Transverse colon (tissue), 4 donors: ENCODE data around the gene BMP7.

Experiments
- POLR2A ChIP-seq: fragments of 450-650 bp; IDR thresholded peaks from one replicate; pipeline ENCODE4 v1.6.1; 2016; ENCODE audit warnings: antibody characterized with exemption, mild to moderate bottlenecking, moderate library complexity
- POLR2AphosphoS5 ChIP-seq, 3 donors: sonication (generic); formaldehyde crosslinking; IDR thresholded peaks; one replicate each; pipeline ENCODE4 v1.6.1; 2016; ENCODE audit warnings: antibody characterized with exemption in 3 of 3
- TF ChIP-seq, protein P1 (sequence below), 5 experiments: fragments of 200-600 bp in 3 of 5; fragments of 450-650 bp in 2 of 5; sonication (generic) in 3 of 5; IDR thresholded peaks; 1 replicate in 2 of 5; 2 replicates in 3 of 5; pipeline ENCODE4 v1.5.1; 2016 to 2017; ENCODE audit warnings: antibody characterized with exemption in 5 of 5, inconsistent platforms in 3 of 5, mild to moderate bottlenecking in 2 of 5, moderate library complexity in 1 of 5

DNA sequence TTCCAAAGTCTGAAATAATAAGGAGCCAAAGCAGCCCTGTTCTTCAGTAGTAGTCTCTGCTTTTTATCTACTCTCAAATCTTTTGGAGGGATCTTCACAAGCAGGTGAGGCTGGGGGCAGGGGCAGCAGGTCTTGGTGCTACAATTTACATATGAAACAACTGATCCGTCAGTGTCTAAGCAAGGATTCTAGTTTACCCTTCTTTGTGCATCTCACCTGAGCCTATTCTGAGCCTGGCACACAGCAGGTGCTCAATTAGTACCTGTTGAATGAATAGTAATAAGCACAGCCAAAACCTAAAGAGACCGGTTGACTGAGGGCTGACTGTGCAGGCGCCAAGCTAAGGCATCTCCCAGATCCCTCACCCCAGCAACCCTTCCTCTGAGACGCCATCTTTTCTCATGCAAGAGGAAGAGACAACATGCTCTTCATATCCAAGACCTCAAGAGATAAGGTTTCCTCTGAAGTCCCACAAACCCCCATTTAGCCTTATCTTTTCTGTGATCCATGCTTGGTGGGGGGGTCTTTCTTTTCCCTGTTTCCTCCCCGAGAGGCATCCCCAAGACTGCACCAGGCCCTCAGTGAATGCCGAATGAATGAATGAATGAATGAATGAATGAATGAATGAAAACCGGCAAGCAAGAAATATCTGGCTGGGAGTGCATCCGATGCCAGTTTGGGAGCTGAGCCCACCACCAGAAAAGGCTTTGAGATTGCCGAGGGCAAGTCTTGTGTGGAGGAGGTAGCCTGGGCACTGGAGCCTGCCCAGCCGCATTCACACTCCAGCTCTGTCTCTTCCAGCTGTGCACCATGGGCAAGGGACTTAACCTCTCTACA is 2.9 kb upstream of the BMP7 start:
- TF ChIP-seq, protein P1, sequence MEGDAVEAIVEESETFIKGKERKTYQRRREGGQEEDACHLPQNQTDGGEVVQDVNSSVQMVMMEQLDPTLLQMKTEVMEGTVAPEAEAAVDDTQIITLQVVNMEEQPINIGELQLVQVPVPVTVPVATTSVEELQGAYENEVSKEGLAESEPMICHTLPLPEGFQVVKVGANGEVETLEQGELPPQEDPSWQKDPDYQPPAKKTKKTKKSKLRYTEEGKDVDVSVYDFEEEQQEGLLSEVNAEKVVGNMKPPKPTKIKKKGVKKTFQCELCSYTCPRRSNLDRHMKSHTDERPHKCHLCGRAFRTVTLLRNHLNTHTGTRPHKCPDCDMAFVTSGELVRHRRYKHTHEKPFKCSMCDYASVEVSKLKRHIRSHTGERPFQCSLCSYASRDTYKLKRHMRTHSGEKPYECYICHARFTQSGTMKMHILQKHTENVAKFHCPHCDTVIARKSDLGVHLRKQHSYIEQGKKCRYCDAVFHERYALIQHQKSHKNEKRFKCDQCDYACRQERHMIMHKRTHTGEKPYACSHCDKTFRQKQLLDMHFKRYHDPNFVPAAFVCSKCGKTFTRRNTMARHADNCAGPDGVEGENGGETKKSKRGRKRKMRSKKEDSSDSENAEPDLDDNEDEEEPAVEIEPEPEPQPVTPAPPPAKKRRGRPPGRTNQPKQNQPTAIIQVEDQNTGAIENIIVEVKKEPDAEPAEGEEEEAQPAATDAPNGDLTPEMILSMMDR (IDR thresholded peaks at IDR 0.05), result no peak
- no peak for TF ChIP-seq POLR2A
- TF ChIP-seq POLR2AphosphoS5 (IDR thresholded peaks at IDR 0.05), result no peak
